ENCODE data around the gene COL6A1.

Gene COL6A1

GRCh38 chr21:45997205-45997494, 15.6 kb downstream of the COL6A1 start:
- H3K36me3 ChIP-seq (ENCODE audit: control insufficient read depth, insufficient read depth, low read length): peaks cover 12% of the 10 kb centered on the region
- no peak overlapping the region for H3K4me3 ChIP-seq (ENCODE audit: low read length)
- no peak overlapping the region for H3K27ac ChIP-seq (ENCODE audit: low read length)
- H3K27me3 ChIP-seq (ENCODE audit: control insufficient read depth, insufficient read depth, low read length): no peaks in the 10 kb centered on the region
- WGBS (ENCODE audit: insufficient coverage, insufficient read length): no CpG with 5 or more reads among the region's 9 CpGs
- H3K4me1 ChIP-seq (ENCODE audit: control insufficient read depth, insufficient read depth, low read length): no peaks in the 10 kb centered on the region
- no peaks in the 10 kb centered on the region for H3K9me3 ChIP-seq (ENCODE audit: control insufficient read depth, insufficient read depth, low read length)
- no peak for DNase-seq (ENCODE audit: low read depth, low spot score)

DNA sequence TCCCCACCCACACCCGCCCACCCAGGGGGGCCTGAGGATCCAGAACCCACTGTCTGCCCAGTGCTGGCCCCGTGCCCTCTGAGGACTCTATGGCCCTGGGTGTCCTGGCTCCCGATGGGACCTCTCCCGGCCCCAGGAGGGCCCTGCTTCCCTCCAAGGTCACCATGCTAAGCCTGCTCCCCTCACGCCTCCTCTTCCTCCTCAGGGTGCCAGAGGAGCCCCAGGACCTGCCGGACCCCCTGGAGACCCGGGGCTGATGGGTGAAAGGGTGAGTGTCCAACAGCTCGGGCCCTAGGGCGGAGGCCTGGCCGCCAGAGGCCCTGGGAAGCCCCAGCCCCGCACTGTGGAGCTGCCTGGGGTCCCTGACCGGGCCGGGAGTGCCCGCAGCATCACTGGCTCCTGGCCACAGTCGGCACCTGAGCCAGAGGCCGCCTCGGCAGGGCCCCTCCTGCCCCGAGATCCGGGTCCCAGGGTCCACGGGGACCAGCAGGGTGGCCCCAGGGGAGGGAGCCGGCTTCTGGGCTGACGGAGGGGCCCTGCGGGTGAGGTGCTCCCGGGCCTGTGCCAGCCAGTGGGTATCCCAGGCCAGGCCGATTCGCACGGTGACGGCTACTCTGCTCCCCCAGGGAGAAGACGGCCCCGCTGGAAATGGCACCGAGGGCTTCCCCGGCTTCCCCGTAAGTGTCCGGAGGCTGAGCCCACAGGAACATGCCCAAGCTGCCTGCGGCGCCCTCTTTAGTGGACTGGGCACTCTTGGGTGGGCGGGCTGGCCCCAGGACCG, 16.1 kb downstream of the COL6A1 start:
- WGBS (ENCODE audit: insufficient coverage, insufficient read length): no CpG with 5 or more reads among the region's 38 CpGs
- Histone ChIP-seq H3K36me3 (ENCODE audit: control insufficient read depth, insufficient read depth, low read length) (peaks cover 15% of the 10 kb centered on the region), H3K4me1 (ENCODE audit: control insufficient read depth, insufficient read depth, low read length) (no peaks in the 10 kb centered on the region), H3K4me3 (ENCODE audit: low read length) (no peak overlapping the region), H3K9me3 (ENCODE audit: control insufficient read depth, insufficient read depth, low read length) (no peaks in the 10 kb centered on the region), H3K27ac (ENCODE audit: low read length) (no peak overlapping the region), H3K27me3 (ENCODE audit: control insufficient read depth, insufficient read depth, low read length) (no peaks in the 10 kb centered on the region)
- DNase-seq (ENCODE audit: low read depth, low spot score): no peak

- Histone ChIP-seq H3K27ac (ENCODE audit: low read length) (no peak overlapping the region), H3K9me3 (ENCODE audit: control insufficient read depth, insufficient read depth, low read length) (no peaks in the 10 kb centered on the region), H3K27me3 (ENCODE audit: control insufficient read depth, insufficient read depth, low read length) (no peaks in the 10 kb centered on the region), H3K4me1 (ENCODE audit: control insufficient read depth, insufficient read depth, low read length) (no peaks in the 10 kb centered on the region), H3K36me3 (ENCODE audit: control insufficient read depth, insufficient read depth, low read length) (peaks cover 20% of the 10 kb centered on the region), H3K4me3 (ENCODE audit: low read length) (no peak overlapping the region)
- no peak for DNase-seq (ENCODE audit: low read depth, low spot score)
- WGBS (ENCODE audit: insufficient coverage, insufficient read length): no CpG with 5 or more reads among the region's 22 CpGs
These were observed 16.7 kb downstream of the COL6A1 start for GRCh38 chr21:45998276-45998701.

GRCh38 chr21:45998871-45999580, 17.5 kb downstream of the COL6A1 start:
- Histone ChIP-seq H3K4me3 (ENCODE audit: low read length) (no peak overlapping the region), H3K27ac (ENCODE audit: low read length) (no peak overlapping the region), H3K4me1 (ENCODE audit: control insufficient read depth, insufficient read depth, low read length) (no peaks in the 10 kb centered on the region), H3K9me3 (ENCODE audit: control insufficient read depth, insufficient read depth, low read length) (no peaks in the 10 kb centered on the region), H3K27me3 (ENCODE audit: control insufficient read depth, insufficient read depth, low read length) (no peaks in the 10 kb centered on the region), H3K36me3 (ENCODE audit: control insufficient read depth, insufficient read depth, low read length) (peaks cover 27% of the 10 kb centered on the region)
- no CpG with 5 or more reads among the region's 33 CpGs for WGBS (ENCODE audit: insufficient coverage, insufficient read length)
- DNase-seq (ENCODE audit: low read depth, low spot score): no peak

GRCh38 chr21:45999581-46000181, 18.1 kb downstream of the COL6A1 start:
- DNase-seq (ENCODE audit: low read depth, low spot score): no peak
- no peak overlapping the region for H3K27ac ChIP-seq (ENCODE audit: low read length)
- H3K4me1 ChIP-seq (ENCODE audit: control insufficient read depth, insufficient read depth, low read length): no peaks in the 10 kb centered on the region
- H3K27me3 ChIP-seq (ENCODE audit: control insufficient read depth, insufficient read depth, low read length): no peaks in the 10 kb centered on the region
- no CpG with 5 or more reads among the region's 21 CpGs for whole genome bisulfite sequencing (ENCODE audit: insufficient coverage, insufficient read length)
- H3K4me3 ChIP-seq (ENCODE audit: low read length): no peak overlapping the region
- H3K9me3 ChIP-seq (ENCODE audit: control insufficient read depth, insufficient read depth, low read length): no peaks in the 10 kb centered on the region
- H3K36me3 ChIP-seq (ENCODE audit: control insufficient read depth, insufficient read depth, low read length): peaks cover 25% of the 10 kb centered on the region

- Histone ChIP-seq H3K9me3 (ENCODE audit: control insufficient read depth, insufficient read depth, low read length) (no peaks in the 10 kb centered on the region), H3K4me1 (ENCODE audit: control insufficient read depth, insufficient read depth, low read length) (no peaks in the 10 kb centered on the region), H3K36me3 (ENCODE audit: control insufficient read depth, insufficient read depth, low read length) (peaks cover 23% of the 10 kb centered on the region), H3K4me3 (ENCODE audit: low read length) (no peak overlapping the region), H3K27ac (ENCODE audit: low read length) (no peak overlapping the region), H3K27me3 (ENCODE audit: control insufficient read depth, insufficient read depth, low read length) (no peaks in the 10 kb centered on the region)
- WGBS (ENCODE audit: insufficient coverage, insufficient read length): no CpG with 5 or more reads among the region's 27 CpGs
- DNase-seq (ENCODE audit: low read depth, low spot score): no peak
These were observed 18.7 kb downstream of the COL6A1 start for GRCh38 chr21:46000182-46000730.

DNA sequence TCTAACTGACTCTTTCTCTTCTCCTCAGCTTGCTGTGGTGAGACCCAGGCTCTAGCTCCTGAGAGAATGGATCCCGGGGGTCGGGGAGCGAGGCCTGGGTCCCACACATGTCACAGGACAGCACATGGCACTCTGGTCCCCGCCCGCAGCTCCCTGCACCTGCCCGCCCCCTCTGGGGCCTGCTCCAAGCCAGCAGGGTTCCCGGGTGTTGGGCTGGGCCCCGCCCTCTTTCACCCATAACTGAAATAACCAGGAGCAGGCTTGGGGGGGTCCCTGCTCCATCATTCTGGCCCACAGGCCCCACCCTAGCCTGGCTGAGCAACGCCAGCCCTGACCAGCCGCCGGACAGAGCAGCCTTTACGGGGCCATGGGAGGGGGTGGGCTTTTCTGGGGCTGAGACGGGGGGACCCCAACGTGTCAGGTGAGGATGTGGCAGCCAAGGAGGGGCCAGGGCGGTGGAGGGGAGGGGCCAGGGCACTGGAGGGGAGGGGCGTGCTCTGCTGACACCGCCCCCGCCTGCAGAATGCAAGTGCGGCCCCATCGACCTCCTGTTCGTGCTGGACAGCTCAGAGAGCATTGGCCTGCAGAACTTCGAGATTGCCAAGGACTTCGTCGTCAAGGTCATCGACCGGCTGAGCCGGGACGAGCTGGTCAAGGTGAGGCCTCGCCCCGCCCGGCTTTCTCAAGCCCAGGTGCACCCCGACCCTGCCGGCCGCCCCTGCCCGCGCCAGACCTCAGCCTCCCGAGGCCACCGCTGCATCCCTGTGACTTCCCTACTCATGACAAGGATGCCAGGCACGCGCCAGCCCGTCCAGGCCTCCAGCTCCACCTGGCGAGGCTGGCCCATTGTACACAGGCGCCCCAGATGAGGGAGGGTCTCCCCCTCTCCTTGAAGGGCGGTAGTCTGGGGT, 19.4 kb downstream of the COL6A1 start:
- no peak overlapping the region for H3K27ac ChIP-seq (ENCODE audit: low read length)
- peaks cover 23% of the 10 kb centered on the region for H3K36me3 ChIP-seq (ENCODE audit: control insufficient read depth, insufficient read depth, low read length)
- no peaks in the 10 kb centered on the region for H3K9me3 ChIP-seq (ENCODE audit: control insufficient read depth, insufficient read depth, low read length)
- no peaks in the 10 kb centered on the region for H3K4me1 ChIP-seq (ENCODE audit: control insufficient read depth, insufficient read depth, low read length)
- WGBS (ENCODE audit: insufficient coverage, insufficient read length): no CpG with 5 or more reads among the region's 44 CpGs
- no peaks in the 10 kb centered on the region for H3K27me3 ChIP-seq (ENCODE audit: control insufficient read depth, insufficient read depth, low read length)
- H3K4me3 ChIP-seq (ENCODE audit: low read length): no peak overlapping the region
- DNase-seq (ENCODE audit: low read depth, low spot score): no peak

DNA sequence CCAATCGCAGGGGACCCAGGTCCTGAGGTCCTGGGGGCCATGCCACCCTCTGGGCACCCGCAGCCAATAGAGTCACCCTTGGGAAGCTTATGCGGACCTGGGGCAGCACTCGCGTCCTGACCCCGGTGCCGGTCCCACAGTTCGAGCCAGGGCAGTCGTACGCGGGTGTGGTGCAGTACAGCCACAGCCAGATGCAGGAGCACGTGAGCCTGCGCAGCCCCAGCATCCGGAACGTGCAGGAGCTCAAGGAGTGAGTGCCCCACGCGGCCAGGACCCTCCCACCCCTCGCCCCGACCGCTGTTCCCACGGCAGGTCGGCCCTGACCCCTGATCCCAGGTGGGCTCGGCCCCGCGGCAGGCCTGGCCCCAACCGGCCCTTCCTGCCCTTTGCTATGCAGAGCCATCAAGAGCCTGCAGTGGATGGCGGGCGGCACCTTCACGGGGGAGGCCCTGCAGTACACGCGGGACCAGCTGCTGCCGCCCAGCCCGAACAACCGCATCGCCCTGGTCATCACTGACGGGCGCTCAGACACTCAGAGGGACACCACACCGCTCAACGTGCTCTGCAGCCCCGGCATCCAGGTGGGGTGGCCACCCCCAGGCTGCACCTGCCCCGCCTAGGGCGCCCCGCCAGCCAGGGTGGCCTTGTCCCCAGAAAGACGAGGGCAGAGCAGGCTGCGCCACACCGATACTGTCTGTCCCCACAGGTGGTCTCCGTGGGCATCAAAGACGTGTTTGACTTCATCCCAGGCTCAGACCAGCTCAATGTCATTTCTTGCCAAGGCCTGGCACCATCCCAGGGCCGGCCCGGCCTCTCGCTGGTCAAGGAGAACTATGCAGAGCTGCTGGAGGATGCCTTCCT, 20.5 kb downstream of the COL6A1 start:
- no peak overlapping the region for H3K27ac ChIP-seq (ENCODE audit: low read length)
- no peak for DNase-seq (ENCODE audit: low read depth, low spot score)
- H3K9me3 ChIP-seq (ENCODE audit: control insufficient read depth, insufficient read depth, low read length): no peaks in the 10 kb centered on the region
- WGBS (ENCODE audit: insufficient coverage, insufficient read length): no CpG with 5 or more reads among the region's 51 CpGs
- H3K4me3 ChIP-seq (ENCODE audit: low read length): no peak overlapping the region
- peaks cover 23% of the 10 kb centered on the region for H3K36me3 ChIP-seq (ENCODE audit: control insufficient read depth, insufficient read depth, low read length)
- no peaks in the 10 kb centered on the region for H3K27me3 ChIP-seq (ENCODE audit: control insufficient read depth, insufficient read depth, low read length)
- H3K4me1 ChIP-seq (ENCODE audit: control insufficient read depth, insufficient read depth, low read length): no peaks in the 10 kb centered on the region; the same call in 1 of the 2 replicates

- no CpG with 5 or more reads among the region's 54 CpGs for WGBS (ENCODE audit: insufficient coverage, insufficient read length)
- Histone ChIP-seq H3K9me3 (ENCODE audit: control insufficient read depth, insufficient read depth, low read length) (no peaks in the 10 kb centered on the region), H3K4me1 (ENCODE audit: control insufficient read depth, insufficient read depth, low read length) (no peaks in the 10 kb centered on the region; the same call in 1 of the 2 replicates), H3K4me3 (ENCODE audit: low read length) (no peak overlapping the region), H3K27me3 (ENCODE audit: control insufficient read depth, insufficient read depth, low read length) (no peaks in the 10 kb centered on the region), H3K36me3 (ENCODE audit: control insufficient read depth, insufficient read depth, low read length) (peaks cover 23% of the 10 kb centered on the region), H3K27ac (ENCODE audit: low read length) (no peak overlapping the region)
- DNase-seq (ENCODE audit: low read depth, low spot score): no peak
These were observed 21.4 kb downstream of the COL6A1 start for GRCh38 chr21:46002841-46003574.

Measured in iPS DF 6.9 (cell line).